Tibial nerve (tissue), 4 donors: Measurements from ENCODE around the gene PRKAR1B. TPM values are rescaled to one million over a fixed set of nuclear protein-coding genes. Genes with fewer than 3 reads are reported as not detected.

Experiments
- DNase-seq, 2 donors: peaks; one replicate each; pipeline ENCODE4 v3.0.0-alpha.2; 2019; ENCODE audit warnings: low spot score in 2 of 2
- H3K27ac ChIP-seq, 4 donors: fragments of 200-600 bp; sonication (generic) in 3 of 4; one replicate each; pipeline ENCODE4 v1.5.1; 2017 to 2019; ENCODE audit warnings: mild to moderate bottlenecking in 1 of 4
- H3K27me3 ChIP-seq, 2 donors: fragments of 200-600 bp; sonication (generic) in 1 of 2; one replicate each; pipeline versions ENCODE4 v1.5.1 to v1.6.0; 2017 to 2019
- H3K36me3 ChIP-seq, 3 donors: fragments of 200-600 bp; sonication (generic); one replicate each; pipeline ENCODE4 v1.5.1; 2018 to 2019
- H3K4me1 ChIP-seq, 4 donors: fragments of 200-600 bp; sonication (generic) in 3 of 4; one replicate each; pipeline ENCODE4 v1.5.1; 2017 to 2019
- H3K4me3 ChIP-seq, 4 donors: fragments of 200-600 bp; sonication (generic) in 3 of 4; one replicate each; pipeline ENCODE4 v1.5.1; 2017 to 2019; ENCODE audit warnings: mild to moderate bottlenecking in 1 of 4, moderate library complexity in 1 of 4
- H3K9me3 ChIP-seq, 4 donors: fragments of 200-600 bp; sonication (generic) in 3 of 4; one replicate each; pipeline ENCODE4 v1.5.1; 2017 to 2019
- CTCF ChIP-seq, 5 experiments: fragments of 200-600 bp in 3 of 5; fragments of 450-650 bp in 2 of 5; sonication (generic) in 3 of 5; IDR thresholded peaks; one replicate each; pipeline ENCODE4 v1.5.1; 2016 to 2019; ENCODE audit warnings: antibody characterized with exemption in 5 of 5, mild to moderate bottlenecking in 3 of 5, moderate library complexity in 2 of 5
- EP300 ChIP-seq, 2 donors: sonication (generic); formaldehyde crosslinking; IDR thresholded peaks; one replicate each; pipeline ENCODE4 v1.6.1; 2017; ENCODE audit warnings: antibody characterized with exemption in 2 of 2, mild to moderate bottlenecking in 1 of 2
- POLR2A ChIP-seq, 2 donors: fragments of 450-650 bp; IDR thresholded peaks; one replicate each; pipeline ENCODE4 v1.6.1; 2017; ENCODE audit warnings: antibody characterized with exemption in 2 of 2, mild to moderate bottlenecking in 2 of 2, moderate library complexity in 2 of 2
- WGBS, 2 donors: methylation state at CpG; one replicate each; pipeline ENCODE4 v1.1.5; 2018; 5-methylcytosine and 5-hydroxymethylcytosine counted together
- total RNA-seq, 4 donors: library from RNA; depleted of rRNA; stranded (reverse); fragments of >200 nt; gene quantifications; one replicate each; pipeline ENCODE4 v1.1.0, GENCODE V29; 2016

Gene PRKAR1B
- total RNA-seq, 4 donors from 2014 or later: 2.7 to 12.3 (median 4.8) TPM

DNA sequence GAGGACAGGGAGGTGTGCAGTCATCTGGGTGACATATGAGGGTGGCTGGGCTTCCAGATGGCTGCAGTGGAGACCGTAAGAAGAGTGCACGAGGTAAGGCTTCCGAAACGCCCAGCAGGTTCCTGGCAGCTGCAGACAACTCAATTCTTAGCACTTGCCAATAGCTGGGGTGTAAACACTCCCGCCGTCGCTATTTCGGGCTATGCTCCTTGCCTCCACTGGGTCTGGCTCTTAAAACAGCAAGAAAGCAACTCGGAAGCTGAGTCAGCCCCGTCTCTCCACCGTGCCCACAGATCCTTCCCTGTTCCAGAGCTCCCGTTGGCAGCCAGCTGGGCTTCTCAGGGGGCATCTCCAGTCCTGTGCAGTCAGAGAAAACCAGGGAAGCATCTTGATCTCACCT is 201.3 kb downstream of the PRKAR1B start:
- Histone ChIP-seq H3K9me3 (peaks cover 0 to 11% (median 0%) of the 10 kb centered on the region in 4 donors), H3K4me1 (peaks cover 3 to 23% (median 18%) of the 10 kb centered on the region in 4 donors), H3K36me3 (no peaks in the 10 kb centered on the region), H3K27ac (no peak overlapping the region), H3K4me3 (no peak overlapping the region), H3K27me3 (peaks cover 0 to 31% of the 10 kb centered on the region in 2 donors)
- 72 to 77% methylated on average over 12 of the region's 12 CpGs for WGBS, 2 donors
- no peak for DNase-seq
- TF ChIP-seq EP300 (IDR thresholded peaks at IDR 0.05) (no peak), CTCF (IDR thresholded peaks at IDR 0.05) (no peak), POLR2A (IDR thresholded peaks at IDR 0.05) (no peak)

DNA sequence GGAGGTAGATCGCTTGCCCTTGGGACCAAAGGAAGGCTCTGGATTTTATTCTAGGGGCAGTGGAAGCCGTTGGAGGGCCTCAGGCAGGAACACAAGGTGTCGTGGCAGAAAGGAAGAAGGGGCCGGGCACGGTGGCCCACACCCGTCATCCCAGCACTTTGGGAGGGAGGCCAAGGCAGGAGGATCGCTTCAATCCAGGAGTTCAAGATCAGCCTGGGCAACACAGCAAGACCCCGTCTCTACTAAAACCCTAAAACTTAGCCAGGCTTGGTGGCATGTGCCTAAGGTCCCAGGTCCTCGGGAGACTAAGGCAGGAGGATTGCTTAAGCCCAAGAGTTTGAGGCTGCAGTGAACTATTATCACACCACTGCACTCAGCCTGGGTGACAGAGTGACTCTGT is 202.3 kb downstream of the PRKAR1B start:
- no peaks in the 10 kb centered on the region for H3K36me3 ChIP-seq
- no peak for DNase-seq
- H3K27ac ChIP-seq: no peak overlapping the region
- H3K4me3 ChIP-seq: no peak overlapping the region
- WGBS, 2 donors: 91 to 98% methylated on average over 9 of the region's 9 CpGs
- peaks cover 0 to 11% (median 0%) of the 10 kb centered on the region in 4 donors for H3K9me3 ChIP-seq
- TF ChIP-seq EP300 (IDR thresholded peaks at IDR 0.05): no peak
- no peak for TF ChIP-seq POLR2A (IDR thresholded peaks at IDR 0.05)
- TF ChIP-seq CTCF (IDR thresholded peaks at IDR 0.05): no peak
- H3K4me1 ChIP-seq: peaks cover 3 to 32% (median 25%) of the 10 kb centered on the region in 4 donors
- H3K27me3 ChIP-seq: peaks cover 0 to 31% of the 10 kb centered on the region in 2 donors

DNA sequence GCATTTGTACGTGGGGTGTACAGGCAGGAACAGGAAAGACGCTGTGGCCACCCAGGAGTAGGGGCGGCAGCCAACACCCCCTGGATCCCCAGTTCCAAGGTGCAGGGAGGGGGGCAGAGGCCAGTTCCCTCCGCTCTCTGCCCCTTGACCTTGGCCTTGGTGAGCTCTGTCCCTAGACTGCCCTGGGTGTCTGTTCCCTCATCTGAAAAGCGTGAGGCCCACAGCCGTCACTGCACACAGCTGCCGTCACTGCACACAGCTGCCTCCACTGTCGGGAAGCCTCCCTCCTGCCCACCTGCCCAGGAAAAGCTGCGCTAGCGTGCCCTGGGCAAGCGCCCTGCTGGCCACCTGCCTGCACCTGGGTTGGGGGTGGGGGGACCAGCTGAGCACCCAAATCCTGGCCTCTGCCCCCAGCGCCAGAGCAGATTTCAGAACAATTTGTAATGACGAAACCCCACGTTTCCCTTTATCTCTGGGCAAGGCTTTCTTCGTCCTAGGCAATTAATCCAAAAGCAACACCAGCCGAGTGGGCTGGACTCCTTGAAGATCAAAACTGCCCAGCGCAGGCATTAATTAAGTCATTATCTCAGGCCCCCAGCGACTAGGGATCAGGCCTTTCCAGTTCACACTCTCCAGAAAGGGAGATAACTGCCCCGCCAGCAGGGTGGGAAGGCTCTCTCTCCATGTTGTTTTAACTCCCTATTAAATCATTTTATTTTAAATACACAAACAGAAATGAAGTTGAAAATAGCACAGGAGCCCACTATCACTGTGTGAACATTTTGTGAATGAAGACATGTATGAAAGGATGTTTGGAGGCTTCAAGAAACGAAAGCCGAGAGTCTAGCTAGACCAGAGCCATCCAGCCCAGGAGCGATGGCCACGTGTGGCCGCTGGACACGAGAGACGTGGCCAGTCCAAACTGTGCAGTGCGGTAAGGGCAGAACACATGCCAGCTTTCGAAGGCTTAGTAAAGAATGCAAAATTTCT is 203.4 kb downstream of the PRKAR1B start:
- peaks cover 0 to 31% of the 10 kb centered on the region in 2 donors for H3K27me3 ChIP-seq
- 80 to 88% methylated on average over 25 to 27 of the region's 28 CpGs for WGBS, 2 donors
- H3K4me1 ChIP-seq: peaks cover 3 to 32% (median 25%) of the 10 kb centered on the region in 4 donors
- no peak for DNase-seq
- peaks cover 0 to 11% (median 0%) of the 10 kb centered on the region in 4 donors for H3K9me3 ChIP-seq
- H3K36me3 ChIP-seq: no peaks in the 10 kb centered on the region
- H3K27ac ChIP-seq: peak overlapping the region in 1 of 4 donors; percentile 88
- H3K4me3 ChIP-seq: no peak overlapping the region
- no peak for TF ChIP-seq POLR2A (IDR thresholded peaks at IDR 0.05)
- no peak for TF ChIP-seq EP300 (IDR thresholded peaks at IDR 0.05)
- no peak for TF ChIP-seq CTCF (IDR thresholded peaks at IDR 0.05)

DNA sequence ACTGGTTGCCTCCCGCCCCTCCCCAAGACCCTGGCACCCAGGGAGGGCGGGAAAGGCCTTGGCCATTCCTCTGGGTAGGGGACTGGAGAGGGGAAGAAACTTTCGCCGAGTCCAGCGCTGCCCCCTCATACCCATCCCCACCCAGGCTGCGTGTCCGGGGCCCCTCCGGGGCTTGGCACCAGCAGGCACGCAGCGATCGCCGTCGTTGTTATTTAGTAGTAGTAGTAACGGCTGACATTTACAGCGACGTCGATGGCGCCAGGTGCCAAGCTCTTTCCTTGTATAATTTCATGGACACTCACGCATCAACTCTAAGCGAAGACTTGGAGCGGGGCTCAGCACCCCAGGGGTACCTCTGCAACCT is 204.1 kb downstream of the PRKAR1B start:
- Histone ChIP-seq H3K27me3 (peaks cover 0 to 31% of the 10 kb centered on the region in 2 donors), H3K4me3 (peak overlapping the region in 3 of 4 donors; percentile 21 to 55 (median 45)), H3K9me3 (peaks cover 0 to 10% (median 0%) of the 10 kb centered on the region in 4 donors), H3K36me3 (no peaks in the 10 kb centered on the region), H3K4me1 (peaks cover 3 to 38% (median 25%) of the 10 kb centered on the region in 4 donors), H3K27ac (peak overlapping the region in 1 of 4 donors; percentile 88)
- 34 to 38% methylated on average over 17 to 18 of the region's 21 CpGs for WGBS, 2 donors
- no peak for DNase-seq
- TF ChIP-seq EP300 (IDR thresholded peaks at IDR 0.05) (no peak), POLR2A (IDR thresholded peaks at IDR 0.05) (no peak), CTCF (IDR thresholded peaks at IDR 0.05) (no peak)
